22Rv1 (cell line): Measurements from ENCODE around the gene GLT6D1.

Experiments used
- ZFX ChIP-seq: fragments of 450-650 bp; IDR thresholded peaks from 2 replicates; pipeline ENCODE4 v1.6.1; 2017; ENCODE audit warnings: antibody characterized with exemption, borderline replicate concordance
- TF ChIP-seq, protein P1 (sequence below): fragments of 450-650 bp; IDR thresholded peaks from 2 replicates; pipeline ENCODE4 v1.5.1; 2017; ENCODE audit warnings: mild to moderate bottlenecking

DNA sequence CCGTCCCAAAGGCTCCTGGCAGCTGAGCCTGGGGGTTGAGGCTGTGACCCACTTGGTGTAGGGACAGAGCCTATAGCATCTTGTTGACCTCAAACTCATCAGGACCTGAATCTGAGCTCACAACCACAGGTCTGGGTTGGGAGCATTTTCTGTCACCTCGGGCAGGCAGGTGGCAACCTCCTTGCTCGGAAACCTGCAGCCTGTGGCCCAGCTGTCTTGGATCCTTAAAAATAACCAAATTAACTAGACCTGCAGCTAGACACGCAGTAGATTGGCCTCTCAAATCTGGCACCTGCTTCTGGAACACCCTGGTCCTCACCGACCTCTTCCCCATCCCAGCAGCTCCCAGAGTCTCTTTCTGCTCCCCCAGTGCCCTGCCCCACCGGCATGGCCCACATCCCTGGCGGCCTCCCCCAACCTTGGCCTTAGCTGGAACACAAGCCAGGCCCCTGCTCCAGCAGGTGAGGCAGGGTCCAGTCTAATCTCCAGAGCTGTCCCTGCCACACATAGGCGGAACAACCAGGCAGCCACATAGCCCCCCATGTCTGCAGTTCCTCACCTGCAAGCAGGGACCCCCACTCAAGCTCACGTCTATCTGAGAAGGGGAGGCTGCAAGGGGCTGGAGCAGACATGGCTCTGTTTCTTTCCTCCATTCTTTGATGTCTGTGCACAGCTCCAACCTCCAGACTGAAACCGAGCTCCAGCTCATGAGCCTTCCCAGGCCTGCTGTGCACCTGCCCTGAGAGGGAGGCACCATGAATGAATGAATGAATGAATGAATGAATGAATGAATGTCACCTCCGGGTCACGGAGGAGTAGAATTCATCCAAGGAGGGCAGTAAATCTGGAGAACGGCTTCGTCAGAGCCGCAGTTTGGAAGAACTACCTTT is 49.5 kb downstream of the GLT6D1 start:
- TF ChIP-seq, protein P1, sequence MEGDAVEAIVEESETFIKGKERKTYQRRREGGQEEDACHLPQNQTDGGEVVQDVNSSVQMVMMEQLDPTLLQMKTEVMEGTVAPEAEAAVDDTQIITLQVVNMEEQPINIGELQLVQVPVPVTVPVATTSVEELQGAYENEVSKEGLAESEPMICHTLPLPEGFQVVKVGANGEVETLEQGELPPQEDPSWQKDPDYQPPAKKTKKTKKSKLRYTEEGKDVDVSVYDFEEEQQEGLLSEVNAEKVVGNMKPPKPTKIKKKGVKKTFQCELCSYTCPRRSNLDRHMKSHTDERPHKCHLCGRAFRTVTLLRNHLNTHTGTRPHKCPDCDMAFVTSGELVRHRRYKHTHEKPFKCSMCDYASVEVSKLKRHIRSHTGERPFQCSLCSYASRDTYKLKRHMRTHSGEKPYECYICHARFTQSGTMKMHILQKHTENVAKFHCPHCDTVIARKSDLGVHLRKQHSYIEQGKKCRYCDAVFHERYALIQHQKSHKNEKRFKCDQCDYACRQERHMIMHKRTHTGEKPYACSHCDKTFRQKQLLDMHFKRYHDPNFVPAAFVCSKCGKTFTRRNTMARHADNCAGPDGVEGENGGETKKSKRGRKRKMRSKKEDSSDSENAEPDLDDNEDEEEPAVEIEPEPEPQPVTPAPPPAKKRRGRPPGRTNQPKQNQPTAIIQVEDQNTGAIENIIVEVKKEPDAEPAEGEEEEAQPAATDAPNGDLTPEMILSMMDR, result no peak
- no peak for TF ChIP-seq ZFX
